Glomerular endothelial cell (primary cell): Measurements from ENCODE around the gene MYF5. TPM values are rescaled to one million over a fixed set of nuclear protein-coding genes. Genes with fewer than 3 reads are reported as not detected.

Experiments used
- DNase-seq: peaks from one replicate; pipeline ENCODE4 v3.0.0-alpha.2; 2011; ENCODE audit warnings: low read depth, low spot score; ENCODE audit errors: extremely low read depth
- total RNA-seq: library from RNA; depleted of rRNA; stranded (reverse); fragments of >200 nt; gene quantifications from 2 replicates; pipeline ENCODE4 v1.2.3, GENCODE V29; 2015

MYF5 gene
- total RNA-seq, 1 donor from 2014 or later: not detected

GRCh38 chr12:80707126-80707829, 9.4 kb upstream of the MYF5 start, which contains the start of gene MYF6:
Gene MYF6 (plus strand): TSS chr12:80707634. CDS start chr12:80707720, 86 bp downstream.
- no peak for DNase-seq

GRCh38 chr12:80707830-80708258, 8.9 kb upstream of the MYF5 start:
- no peak for DNase-seq

- peak; percentile 1 for DNase-seq
These were observed 8.3 kb upstream of the MYF5 start for GRCh38 chr12:80708259-80708974.

- no peak for DNase-seq
These were observed 7.8 kb upstream of the MYF5 start for GRCh38 chr12:80708975-80709328.

GRCh38 chr12:80709811-80710726, 6.6 kb upstream of the MYF5 start:
- no peak for DNase-seq

- no peak for DNase-seq
These were observed 5.8 kb upstream of the MYF5 start for GRCh38 chr12:80710727-80711449.

GRCh38 chr12:80711866-80712265, 4.8 kb upstream of the MYF5 start:
- no peak for DNase-seq

GRCh38 chr12:80712866-80713265, 3.8 kb upstream of the MYF5 start:
- DNase-seq: no peak

- no peak for DNase-seq
These were observed 3.3 kb upstream of the MYF5 start for GRCh38 chr12:80713419-80713818.

GRCh38 chr12:80714055-80714454, 2.7 kb upstream of the MYF5 start:
- DNase-seq: no peak

- no peak for DNase-seq
These were observed 1.9 kb upstream of the MYF5 start for GRCh38 chr12:80714846-80715245.

- no peak for DNase-seq
These were observed 931 bp upstream of the MYF5 start for GRCh38 chr12:80715713-80716249.

GRCh38 chr12:80717856-80718255, 1.1 kb downstream of the MYF5 start:
- DNase-seq: no peak

- DNase-seq: no peak
These were observed 3.8 kb downstream of the MYF5 start for GRCh38 chr12:80720516-80720915.

- no peak for DNase-seq
These were observed 4.6 kb downstream of the MYF5 start for GRCh38 chr12:80721326-80721725.

- DNase-seq: no peak
These were observed 29.3 kb downstream of the MYF5 start for GRCh38 chr12:80745851-80746505.

GRCh38 chr12:80747800-80748199, 31.1 kb downstream of the MYF5 start:
- DNase-seq: no peak

GRCh38 chr12:80749456-80749855, 32.7 kb downstream of the MYF5 start:
- DNase-seq: no peak

GRCh38 chr12:80752464-80752863, 35.8 kb downstream of the MYF5 start:
- no peak for DNase-seq

GRCh38 chr12:80754274-80754673, 37.6 kb downstream of the MYF5 start:
- DNase-seq: no peak
